MCF 10A (cell line): ENCODE measurements around the gene RIMS3. TPM values are rescaled to one million over a fixed set of nuclear protein-coding genes. Genes with fewer than 3 reads are reported as not detected.
"Not testable (repeated sequence)": the region's sequence is repeated elsewhere in the genome, so short reads cannot be mapped to it uniquely, and the experiment has no call there.

ENCODE experiments used
- BruUV-seq: library from RNA; stranded (reverse); fragments of 400-500 nt; replicated peaks from 2 replicates; lab custom pipeline; 2021; lab: Mats Ljungman, UMichigan
- CTCF ChIA-PET: fragments of 300-600 bp; sonication (Branson Sonifier 250); formaldehyde crosslinking; extraction: SDS; loops from one replicate; lab custom pipeline; 2021; ENCODE audit warnings: antibody characterized with exemption, inconsistent platforms; lab: Yijun Ruan, JAX
- POLR2A ChIA-PET: fragments of 300-600, 350-650 bp; sonication (Branson Sonifier 250); formaldehyde crosslinking; extraction: SDS; loops from one replicate; lab custom pipeline; 2020; ENCODE audit warnings: antibody characterized with exemption, inconsistent platforms; lab: Yijun Ruan, JAX
- DNase-seq: peaks from one replicate; pipeline ENCODE4 v3.0.0-alpha.2; 2018; ENCODE audit not compliant: unreplicated experiment
- H3K27ac Mint-ChIP-seq: one replicate; pipeline ENCODE4 v1.8.0; 2022; ENCODE audit warnings: mild to moderate bottlenecking, low read depth, mixed read lengths; ENCODE audit not compliant: unreplicated experiment
- H3K27me3 Mint-ChIP-seq: one replicate; pipeline ENCODE4 v1.8.0; 2022; ENCODE audit warnings: mixed read lengths; ENCODE audit not compliant: insufficient read depth, unreplicated experiment
- H3K36me3 Mint-ChIP-seq: one replicate; pipeline ENCODE4 v1.8.0; 2022; ENCODE audit warnings: mild to moderate bottlenecking, moderate library complexity, mixed read lengths; ENCODE audit not compliant: insufficient read depth, unreplicated experiment
- H3K4me1 Mint-ChIP-seq: one replicate; pipeline ENCODE4 v1.8.0; 2022; ENCODE audit warnings: mixed read lengths; ENCODE audit not compliant: insufficient read depth, unreplicated experiment
- H3K4me3 Mint-ChIP-seq: one replicate; pipeline ENCODE4 v1.8.0; 2022; ENCODE audit warnings: mild to moderate bottlenecking, moderate library complexity, mixed read lengths; ENCODE audit not compliant: unreplicated experiment
- H3K9me3 Mint-ChIP-seq: one replicate; pipeline ENCODE4 v1.8.0; 2022; ENCODE audit warnings: mixed read lengths; ENCODE audit not compliant: unreplicated experiment
- intact Hi-C: fragments of 100-400 bp; cut with micrococcal nuclease; formaldehyde crosslinking; loops from 2 replicates; pipeline ENCODE4 v1.14.1; 2022
- total RNA-seq: library from RNA; stranded (reverse); gene quantifications from 2 replicates; pipeline ENCODE4 v1.2.3, GENCODE V29; 2022
- TF ChIP-seq, protein P1 (sequence below): fragments of 200-600 bp; IDR thresholded peaks from one replicate; pipeline ENCODE4 v1.8.0; 2022; ENCODE audit warnings: antibody characterized with exemption, mild to moderate bottlenecking; ENCODE audit not compliant: unreplicated experiment

The RIMS3 gene
- total RNA-seq, 1 experiment from 2014 or later: 0.58 TPM

GRCh38 chr1:40704817-40705733, 39.6 kb upstream of the RIMS3 start:
- DNase-seq: no peak
- peaks cover 10% of the 10 kb centered on the region for H3K4me1 Mint-ChIP-seq
- no peak overlapping the region for H3K4me3 Mint-ChIP-seq
- POLR2A ChIA-PET: interaction anchor here (8.2 to 18.2 kb wide), 2 partner anchors 12 to 13 kb away, joined by 138 to 633 read pairs; partner anchors contain the start of gene NFYC
- TF ChIP-seq, protein P1, sequence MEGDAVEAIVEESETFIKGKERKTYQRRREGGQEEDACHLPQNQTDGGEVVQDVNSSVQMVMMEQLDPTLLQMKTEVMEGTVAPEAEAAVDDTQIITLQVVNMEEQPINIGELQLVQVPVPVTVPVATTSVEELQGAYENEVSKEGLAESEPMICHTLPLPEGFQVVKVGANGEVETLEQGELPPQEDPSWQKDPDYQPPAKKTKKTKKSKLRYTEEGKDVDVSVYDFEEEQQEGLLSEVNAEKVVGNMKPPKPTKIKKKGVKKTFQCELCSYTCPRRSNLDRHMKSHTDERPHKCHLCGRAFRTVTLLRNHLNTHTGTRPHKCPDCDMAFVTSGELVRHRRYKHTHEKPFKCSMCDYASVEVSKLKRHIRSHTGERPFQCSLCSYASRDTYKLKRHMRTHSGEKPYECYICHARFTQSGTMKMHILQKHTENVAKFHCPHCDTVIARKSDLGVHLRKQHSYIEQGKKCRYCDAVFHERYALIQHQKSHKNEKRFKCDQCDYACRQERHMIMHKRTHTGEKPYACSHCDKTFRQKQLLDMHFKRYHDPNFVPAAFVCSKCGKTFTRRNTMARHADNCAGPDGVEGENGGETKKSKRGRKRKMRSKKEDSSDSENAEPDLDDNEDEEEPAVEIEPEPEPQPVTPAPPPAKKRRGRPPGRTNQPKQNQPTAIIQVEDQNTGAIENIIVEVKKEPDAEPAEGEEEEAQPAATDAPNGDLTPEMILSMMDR: no peak
- no peaks in the 10 kb centered on the region for H3K27me3 Mint-ChIP-seq
- H3K36me3 Mint-ChIP-seq: no peaks in the 10 kb centered on the region
- no peaks in the 10 kb centered on the region for H3K9me3 Mint-ChIP-seq
- intact Hi-C loops: no loop called here
- CTCF ChIA-PET: interaction anchor here (0.6 to 0.7 kb wide), 3 partner anchors 13 to 248 kb away, joined by 3 to 5 read pairs (median 3); no protein-coding TSS in a partner anchor
- H3K27ac Mint-ChIP-seq: no peak overlapping the region
- BruUV-seq: no TSS peak

DNA sequence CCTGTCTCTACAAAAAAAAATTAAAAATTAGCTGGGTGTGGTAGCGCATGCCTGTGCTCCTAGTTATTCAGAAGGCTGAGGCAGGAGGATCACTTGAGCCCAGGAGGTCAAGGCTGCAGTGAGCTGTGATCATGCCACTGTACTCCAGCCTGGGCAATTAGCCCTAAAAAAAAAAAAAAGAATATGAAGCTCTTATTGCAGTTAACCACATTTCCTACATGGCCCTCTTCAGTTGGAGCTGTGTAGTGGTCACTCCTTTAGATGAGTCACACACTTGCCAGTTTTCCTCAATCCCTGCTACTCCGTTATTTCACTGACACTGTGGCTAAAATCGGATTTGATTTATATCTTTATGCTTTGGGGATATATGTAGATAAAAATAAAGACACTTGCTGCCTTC, 37.8 kb upstream of the RIMS3 start:
- Mint-ChIP-seq H3K27me3 (no peaks in the 10 kb centered on the region), H3K9me3 (no peaks in the 10 kb centered on the region), H3K4me1 (peaks cover 10% of the 10 kb centered on the region), H3K4me3 (no peak overlapping the region), H3K36me3 (no peaks in the 10 kb centered on the region), H3K27ac (peak overlapping the region; percentile 23)
- POLR2A ChIA-PET: interaction anchor here (0.7 to 18.2 kb wide), 4 partner anchors 11 to 33 kb away, joined by 3 to 633 read pairs (median 71); partner anchors contain the start of gene NFYC
- CTCF ChIA-PET: interaction anchor here (0.6 to 2.2 kb wide), 4 partner anchors 12 to 740 kb away, joined by 3 to 7 read pairs (median 4); partner anchors contain the start of gene NFYC
- BruUV-seq: no TSS peak
- TF ChIP-seq, protein P1: no peak
- intact Hi-C loops: no loop called here
- DNase-seq: peak; percentile 87

- ChIA-PET CTCF (interaction anchor here (0.6 to 2.2 kb wide), 3 partner anchors 11 to 259 kb away, joined by 3 to 7 read pairs (median 3); partner anchors contain the start of gene NFYC), POLR2A (interaction anchor here (0.7 to 18.2 kb wide), 4 partner anchors 10 to 32 kb away, joined by 3 to 633 read pairs (median 71); partner anchors contain the start of gene NFYC)
- intact Hi-C loops, H3K36me3 Mint-ChIP-seq, H3K27me3 Mint-ChIP-seq, H3K9me3 Mint-ChIP-seq, BruUV-seq, H3K4me1 Mint-ChIP-seq: not testable (repeated sequence)
- H3K4me3 Mint-ChIP-seq: peak overlapping the region; percentile 36
- H3K27ac Mint-ChIP-seq: peak overlapping the region; percentile 23
- DNase-seq: peak; percentile 38
These were observed 37.3 kb upstream of the RIMS3 start for GRCh38 chr1:40702810-40703209.

GRCh38 chr1:40701684-40702083, 36.2 kb upstream of the RIMS3 start:
- Mint-ChIP-seq H3K27ac (no peak overlapping the region), H3K27me3 (no peaks in the 10 kb centered on the region), H3K4me1 (peaks cover 14% of the 10 kb centered on the region), H3K4me3 (no peak overlapping the region), H3K36me3 (no peaks in the 10 kb centered on the region), H3K9me3 (no peaks in the 10 kb centered on the region)
- no peak for DNase-seq
- no TSS peak for BruUV-seq
- CTCF ChIA-PET: interaction anchor here (0.6 to 2.2 kb wide), 4 partner anchors 8 to 63 kb away, joined by 3 to 7 read pairs (median 4); partner anchors contain the start of gene NFYC
- POLR2A ChIA-PET: interaction anchor here (0.9 to 18.2 kb wide), 3 partner anchors 9 to 45 kb away, joined by 3 to 633 read pairs (median 138); partner anchors contain the start of gene NFYC
- intact Hi-C loops: no loop called here
- TF ChIP-seq, protein P1: no peak
